Upper lobe of right lung (tissue), 1 donor: ENCODE measurements around the gene KIF16B. TPM values are rescaled to one million over a fixed set of nuclear protein-coding genes. Genes with fewer than 3 reads are reported as not detected.

ENCODE experiments used
- ATAC-seq: fragments of 200-7000 bp; cut with Tn5 transposase; one replicate; pipeline ENCODE4 v1.9.1; 2020; ENCODE audit warnings: mild to moderate bottlenecking, moderate library complexity
- DNase-seq: peaks from one replicate; pipeline ENCODE4 v3.0.0-alpha.2; 2020
- H3K27ac ChIP-seq: fragments of 200-600 bp; one replicate; pipeline ENCODE4 v1.8.0; 2022
- H3K27me3 ChIP-seq: fragments of 200-600 bp; one replicate; pipeline ENCODE4 v1.8.0; 2022; ENCODE audit warnings: mild to moderate bottlenecking
- H3K36me3 ChIP-seq: fragments of 200-600 bp; one replicate; pipeline ENCODE4 v1.8.0; 2022
- H3K4me1 ChIP-seq: fragments of 200-600 bp; one replicate; pipeline ENCODE4 v1.8.0; 2022
- H3K4me3 ChIP-seq: fragments of 200-600 bp; one replicate; pipeline ENCODE4 v1.8.0; 2022; ENCODE audit warnings: mild to moderate bottlenecking
- H3K9me3 ChIP-seq: fragments of 200-600 bp; one replicate; pipeline ENCODE4 v1.8.0; 2022
- intact Hi-C: fragments of 100-400 bp; cut with DNase I; formaldehyde crosslinking; loops from one replicate; pipeline ENCODE4 v1.11.0; 2022
- total RNA-seq: library from RNA; stranded (reverse); fragmentation: NEBNext Ultra II Directional; extraction: Animal tissue kit (Norgen Biotek cat#: 25700); gene quantifications from one replicate; pipeline ENCODE4 v1.2.1, GENCODE V29; 2021
- TF ChIP-seq, protein P1 (sequence below): fragments of 200-600 bp; IDR thresholded peaks from one replicate; pipeline ENCODE4 v1.8.0; 2022; ENCODE audit warnings: antibody characterized with exemption
- donor health status: DM: no; HTN: yes; CAD: no; lungs with severe emphysema.

Gene KIF16B
- total RNA-seq, 1 donor from 2014 or later, result 21.6 TPM

DNA sequence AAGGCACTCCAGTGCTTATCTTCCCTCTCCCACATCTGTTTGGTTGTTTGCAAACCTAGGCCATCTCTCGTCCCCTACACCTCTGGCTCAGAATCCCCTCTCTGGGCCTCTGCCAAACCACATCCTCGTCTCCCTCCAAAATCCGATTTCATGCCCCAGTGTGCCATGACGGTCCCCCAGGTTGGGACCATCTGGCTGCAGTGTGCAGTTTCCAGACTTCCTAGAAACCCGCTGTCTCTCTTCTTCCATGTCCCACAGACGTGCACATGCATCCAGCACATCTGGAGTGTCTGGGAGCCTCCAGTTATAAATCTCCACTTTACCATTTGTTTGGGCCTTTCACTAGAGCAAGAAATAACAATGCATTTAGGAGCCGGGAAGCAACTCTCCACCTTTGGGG lies 316.2 kb downstream of the KIF16B start:
- ATAC-seq (no peak), DNase-seq (no peak)
- H3K9me3 ChIP-seq, result no peaks in the 10 kb centered on the region
- no peaks in the 10 kb centered on the region for H3K27me3 ChIP-seq
- intact Hi-C loops, result no loop called here
- peaks cover 3% of the 10 kb centered on the region for H3K4me1 ChIP-seq
- TF ChIP-seq, protein P1, sequence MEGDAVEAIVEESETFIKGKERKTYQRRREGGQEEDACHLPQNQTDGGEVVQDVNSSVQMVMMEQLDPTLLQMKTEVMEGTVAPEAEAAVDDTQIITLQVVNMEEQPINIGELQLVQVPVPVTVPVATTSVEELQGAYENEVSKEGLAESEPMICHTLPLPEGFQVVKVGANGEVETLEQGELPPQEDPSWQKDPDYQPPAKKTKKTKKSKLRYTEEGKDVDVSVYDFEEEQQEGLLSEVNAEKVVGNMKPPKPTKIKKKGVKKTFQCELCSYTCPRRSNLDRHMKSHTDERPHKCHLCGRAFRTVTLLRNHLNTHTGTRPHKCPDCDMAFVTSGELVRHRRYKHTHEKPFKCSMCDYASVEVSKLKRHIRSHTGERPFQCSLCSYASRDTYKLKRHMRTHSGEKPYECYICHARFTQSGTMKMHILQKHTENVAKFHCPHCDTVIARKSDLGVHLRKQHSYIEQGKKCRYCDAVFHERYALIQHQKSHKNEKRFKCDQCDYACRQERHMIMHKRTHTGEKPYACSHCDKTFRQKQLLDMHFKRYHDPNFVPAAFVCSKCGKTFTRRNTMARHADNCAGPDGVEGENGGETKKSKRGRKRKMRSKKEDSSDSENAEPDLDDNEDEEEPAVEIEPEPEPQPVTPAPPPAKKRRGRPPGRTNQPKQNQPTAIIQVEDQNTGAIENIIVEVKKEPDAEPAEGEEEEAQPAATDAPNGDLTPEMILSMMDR, result no peak
- no peak overlapping the region for H3K4me3 ChIP-seq
- no peaks in the 10 kb centered on the region for H3K36me3 ChIP-seq
- no peak overlapping the region for H3K27ac ChIP-seq

DNA sequence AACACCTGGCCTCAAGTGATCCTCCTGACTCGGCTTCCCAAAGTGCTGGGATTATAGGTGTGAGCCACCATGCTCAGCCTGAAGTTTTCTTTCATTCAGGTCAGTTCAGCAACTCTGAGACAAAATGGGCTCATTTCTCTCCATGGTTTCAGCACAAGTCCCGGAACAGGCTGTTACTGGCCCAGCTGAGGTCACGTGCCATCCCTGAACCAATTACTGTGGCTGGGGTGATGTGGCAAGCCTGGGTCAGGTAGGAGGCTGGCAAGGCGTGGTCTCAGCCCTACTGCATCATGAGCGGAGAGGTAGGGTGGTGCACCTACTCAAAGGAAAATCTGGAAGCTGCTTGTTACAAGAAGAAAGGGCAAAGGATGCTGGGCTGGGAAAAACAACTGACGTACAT lies 326.4 kb downstream of the KIF16B start:
- DNase-seq, result no peak
- intact Hi-C loops, result no loop called here
- Histone ChIP-seq H3K9me3 (no peaks in the 10 kb centered on the region), H3K27ac (no peak overlapping the region), H3K4me3 (no peak overlapping the region), H3K36me3 (no peaks in the 10 kb centered on the region), H3K4me1 (no peaks in the 10 kb centered on the region), H3K27me3 (no peaks in the 10 kb centered on the region)
- no peak for ATAC-seq
- TF ChIP-seq, protein P1, result no peak

DNA sequence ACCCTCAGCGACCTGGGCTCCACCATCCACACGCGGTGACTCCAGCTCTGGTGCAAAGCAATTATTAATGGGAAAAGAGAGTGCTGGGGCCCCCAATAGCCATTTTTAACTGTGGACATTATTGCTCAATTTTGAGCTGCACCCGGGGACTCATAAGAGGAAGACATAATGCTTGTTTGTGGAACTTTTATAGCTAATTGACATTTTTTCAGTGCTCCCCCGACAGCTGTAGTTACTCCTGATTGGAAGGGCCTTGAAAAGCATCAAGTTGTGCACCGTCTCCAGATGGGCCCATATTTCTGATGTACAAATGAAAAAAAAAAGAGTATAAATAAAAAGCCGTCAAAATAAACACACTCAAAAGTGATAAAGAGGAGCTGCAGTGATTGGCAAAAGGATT lies 327.0 kb downstream of the KIF16B start:
- ATAC-seq, result no peak
- Histone ChIP-seq H3K27me3 (no peaks in the 10 kb centered on the region), H3K36me3 (no peaks in the 10 kb centered on the region), H3K4me1 (no peaks in the 10 kb centered on the region), H3K9me3 (no peaks in the 10 kb centered on the region), H3K27ac (no peak overlapping the region), H3K4me3 (no peak overlapping the region)
- intact Hi-C loops, result no loop called here
- TF ChIP-seq, protein P1, result no peak
- no peak for DNase-seq

DNA sequence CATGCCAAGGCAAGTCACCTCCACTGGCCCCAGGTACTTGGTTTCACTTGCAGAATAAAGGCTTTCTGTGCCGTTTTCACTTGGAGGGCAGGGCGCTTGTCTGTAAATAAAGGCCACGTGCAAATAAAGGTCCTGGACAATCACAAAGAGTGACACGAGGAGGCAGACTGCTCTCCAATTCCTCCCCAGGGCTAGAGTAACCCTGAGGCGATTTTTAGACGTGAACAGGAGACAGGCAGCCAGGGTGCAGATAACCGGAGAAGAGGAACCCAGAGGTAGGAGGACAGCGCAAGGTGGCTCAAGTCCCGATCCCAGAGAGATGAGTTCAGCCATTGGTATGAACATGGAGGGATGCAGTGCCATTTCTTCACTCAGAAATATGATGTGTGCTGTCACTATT lies 327.4 kb downstream of the KIF16B start:
- Histone ChIP-seq H3K27ac (no peak overlapping the region), H3K9me3 (no peaks in the 10 kb centered on the region), H3K36me3 (no peaks in the 10 kb centered on the region), H3K4me1 (no peaks in the 10 kb centered on the region), H3K27me3 (no peaks in the 10 kb centered on the region), H3K4me3 (no peak overlapping the region)
- DNase-seq (no peak), ATAC-seq (no peak)
- intact Hi-C loops, result no loop called here
- TF ChIP-seq, protein P1, result no peak

DNA sequence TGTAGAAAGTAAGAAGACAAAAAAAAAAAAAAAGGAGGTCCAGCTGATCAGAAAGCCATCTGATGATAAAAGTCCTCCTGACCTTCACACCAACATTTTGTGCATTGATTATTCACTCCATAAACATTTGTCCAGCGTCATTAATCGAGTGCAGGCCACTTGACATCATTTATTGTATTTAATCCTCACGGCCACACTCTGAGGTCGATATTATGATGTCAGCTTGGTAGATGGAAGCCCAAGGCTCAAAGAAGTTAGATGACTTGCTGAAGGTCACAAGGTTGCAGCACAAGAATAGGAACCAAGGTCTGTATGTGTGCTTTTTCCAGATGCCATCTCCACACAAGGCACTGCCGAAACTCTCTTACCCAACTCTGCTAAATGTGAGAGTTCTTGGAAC lies 328.4 kb downstream of the KIF16B start:
- DNase-seq (no peak), ATAC-seq (no peak)
- H3K27ac ChIP-seq, result no peak overlapping the region
- no peaks in the 10 kb centered on the region for H3K4me1 ChIP-seq
- H3K9me3 ChIP-seq, result no peaks in the 10 kb centered on the region
- TF ChIP-seq, protein P1, result no peak
- no peak overlapping the region for H3K4me3 ChIP-seq
- intact Hi-C loops, result no loop called here
- no peaks in the 10 kb centered on the region for H3K36me3 ChIP-seq
- no peaks in the 10 kb centered on the region for H3K27me3 ChIP-seq

DNA sequence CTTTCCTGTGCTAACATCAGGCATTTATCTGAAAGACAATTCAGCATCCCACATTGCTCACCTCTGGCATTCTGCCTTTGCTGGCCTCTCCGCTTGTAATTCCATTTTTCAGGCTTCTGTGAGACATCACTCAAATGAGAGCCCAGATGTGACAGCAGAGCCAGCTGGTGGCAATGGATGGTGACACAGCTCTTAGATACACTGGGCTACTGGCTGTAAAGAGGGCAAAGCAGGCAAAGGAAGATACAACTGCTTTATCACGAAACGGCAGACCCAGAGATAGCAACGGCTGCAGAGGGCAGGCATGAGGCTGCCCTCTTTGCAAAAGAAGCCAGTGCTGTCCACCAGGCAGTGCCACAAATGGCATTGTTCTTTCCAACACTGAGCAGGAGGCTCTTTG lies 329.8 kb downstream of the KIF16B start:
- no peak overlapping the region for H3K27ac ChIP-seq
- no peaks in the 10 kb centered on the region for H3K4me1 ChIP-seq
- H3K9me3 ChIP-seq, result no peaks in the 10 kb centered on the region
- intact Hi-C loops, result no loop called here
- no peaks in the 10 kb centered on the region for H3K36me3 ChIP-seq
- DNase-seq (no peak), ATAC-seq (no peak)
- TF ChIP-seq, protein P1, result no peak
- no peak overlapping the region for H3K4me3 ChIP-seq
- H3K27me3 ChIP-seq, result no peaks in the 10 kb centered on the region
